H1 (cell line): ENCODE measurements around the gene HSF2. TPM values are rescaled to one million over a fixed set of nuclear protein-coding genes. Genes with fewer than 3 reads are reported as not detected.

Source experiments
- CTCF ChIA-PET: fragments of 300-600 bp; sonication (Branson Sonifier 250); formaldehyde crosslinking; loops from one replicate; lab custom pipeline; 2021; ENCODE audit not compliant: partially characterized antibody; lab: Charles Lee
- POLR2A ChIA-PET: fragments of 300-600 bp; sonication (Branson Sonifier 250); formaldehyde crosslinking; loops from one replicate; lab custom pipeline; 2021; ENCODE audit warnings: inconsistent platforms; ENCODE audit not compliant: partially characterized antibody; lab: Charles Lee
- DNase-seq, 2 experiments: peaks; one replicate each; pipeline versions ENCODE4 v3.0.0 to v3.0.0-alpha.2; 2010 to 2022; ENCODE audit warnings: low spot score in 2 of 2, low read depth in 1 of 2, mixed read lengths in 1 of 2
- FAIRE-seq: peaks from 2 replicates; lab custom pipeline; 2011; peaks lifted over from hg19 to GRCh38; lab: Jason Lieb, UNC
- H2AFZ ChIP-seq: 2 replicates; pipeline ENCODE4 v1.8.1; 2012; ENCODE audit warnings: low read length, inconsistent platforms
- H2AK5ac ChIP-seq: 2 replicates; pipeline ENCODE4 v1.6.1; 2013; ENCODE audit warnings: low read depth, low read length
- H2BK120ac ChIP-seq: replicated peaks from 2 replicates; pipeline ENCODE3; 2013; ENCODE audit warnings: low read depth, low read length, inconsistent platforms
- H2BK12ac ChIP-seq: 2 replicates; pipeline ENCODE4 v1.6.1; 2013; ENCODE audit warnings: low read depth, low read length
- H2BK15ac ChIP-seq: 2 replicates; pipeline ENCODE4 v1.6.1; 2013; ENCODE audit warnings: low read length
- H2BK20ac ChIP-seq: 2 replicates; pipeline ENCODE4 v1.6.1; 2013; ENCODE audit warnings: low read length
- H2BK5ac ChIP-seq: 2 replicates; pipeline ENCODE4 v1.6.1; 2013; ENCODE audit warnings: low read depth, low read length
- H3K14ac ChIP-seq: 2 replicates; pipeline ENCODE4 v1.6.1; 2013; ENCODE audit warnings: inconsistent platforms; ENCODE audit not compliant: insufficient read length
- H3K18ac ChIP-seq: 2 replicates; pipeline ENCODE4 v1.6.1; 2013; ENCODE audit warnings: low read length; ENCODE audit errors: extremely low read depth
- H3K23ac ChIP-seq: 2 replicates; pipeline ENCODE4 v1.6.1; 2013; ENCODE audit warnings: inconsistent platforms; ENCODE audit not compliant: insufficient read length
- H3K23me2 ChIP-seq: 2 replicates; pipeline ENCODE4 v1.6.1; 2013; ENCODE audit warnings: low read depth, low read length
- H3K27ac ChIP-seq: 2 replicates; pipeline ENCODE4 v1.6.1; 2011; ENCODE audit warnings: low read depth, low read length, inconsistent platforms
- H3K27me3 ChIP-seq, 4 experiments: replicated peaks in 1 of 4; 1 replicate in 1 of 4; 2 replicates in 3 of 4; pipeline versions ENCODE4 v1.6.1 to v1.8.1; 2011 to 2013; ENCODE audit warnings: low read length in 3 of 4, mild to moderate bottlenecking in 3 of 4, inconsistent platforms in 2 of 4, mixed read lengths in 2 of 4, moderate library complexity in 1 of 4; ENCODE audit not compliant: control insufficient read depth in 3 of 4, insufficient read depth in 3 of 4; ENCODE audit errors: extremely low read depth in 1 of 4
- H3K36me3 ChIP-seq, 4 experiments: 2 replicates each; pipeline versions ENCODE4 v1.6.1 to v1.8.1; 2011 to 2013; ENCODE audit warnings: mild to moderate bottlenecking in 4 of 4, low read length in 3 of 4, moderate library complexity in 2 of 4, control low read depth in 1 of 4, inconsistent platforms in 1 of 4; ENCODE audit not compliant: insufficient read depth in 4 of 4, control insufficient read depth in 2 of 4
- H3K4ac ChIP-seq: replicated peaks from 2 replicates; pipeline ENCODE3; 2013; ENCODE audit warnings: low read length, low read depth, mixed read lengths, inconsistent platforms; ENCODE audit not compliant: insufficient read length
- H3K4me1 ChIP-seq, 4 experiments: replicated peaks in 1 of 4; 1 replicate in 1 of 4; 2 replicates in 3 of 4; pipeline versions ENCODE4 v1.6.1 to v1.8.1; 2011 to 2013; ENCODE audit warnings: low read length in 3 of 4, inconsistent platforms in 2 of 4, mixed read lengths in 1 of 4; ENCODE audit not compliant: insufficient read depth in 4 of 4, control insufficient read depth in 3 of 4
- H3K4me2 ChIP-seq, 2 experiments: 2 replicates each; pipeline versions ENCODE4 v1.6.1 to v1.8.1; 2011 to 2013; ENCODE audit warnings: low read depth in 2 of 2, low read length in 2 of 2, control low read depth in 1 of 2, inconsistent platforms in 1 of 2, mild to moderate bottlenecking in 1 of 2; ENCODE audit not compliant: insufficient read depth in 1 of 2
- H3K4me3 ChIP-seq, 4 experiments: fragments of 200-600, 300-600 bp in 1 of 4; sonication (generic), shearing (Covaris generic), sonication (Bioruptor Twin) in 1 of 4; 2 replicates each; pipeline versions ENCODE4 v1.5.1 to v1.8.1; 2011 to 2016; ENCODE audit warnings: low read length in 4 of 4, low read depth in 3 of 4, control low read depth in 2 of 4, inconsistent platforms in 2 of 4, mild to moderate bottlenecking in 2 of 4, mixed read lengths in 1 of 4, moderate library complexity in 1 of 4; ENCODE audit not compliant: insufficient read depth in 2 of 4; ENCODE audit errors: extremely low read depth in 1 of 4
- H3K56ac ChIP-seq: replicated peaks from 2 replicates; pipeline ENCODE3; 2013; ENCODE audit warnings: low read depth, mild to moderate bottlenecking, mixed read lengths, low read length, inconsistent platforms; ENCODE audit not compliant: insufficient read length
- H3K79me1 ChIP-seq: 2 replicates; pipeline ENCODE4 v1.6.1; 2013; ENCODE audit warnings: low read depth, low read length, control low read depth
- H3K79me2 ChIP-seq, 2 experiments: 2 replicates each; pipeline versions ENCODE4 v1.6.1 to v1.8.1; 2012 to 2013; ENCODE audit warnings: low read length in 2 of 2, mild to moderate bottlenecking in 2 of 2, inconsistent platforms in 1 of 2; ENCODE audit not compliant: insufficient read depth in 2 of 2, control insufficient read depth in 1 of 2
- H3K9ac ChIP-seq, 4 experiments: replicated peaks in 1 of 4; 1 replicate in 1 of 4; 2 replicates in 3 of 4; pipeline versions ENCODE4 v1.6.1 to v1.8.1; 2011 to 2013; ENCODE audit warnings: low read depth in 3 of 4, low read length in 3 of 4, control low read depth in 2 of 4, mild to moderate bottlenecking in 2 of 4, moderate library complexity in 2 of 4, inconsistent platforms in 1 of 4; ENCODE audit errors: extremely low read depth in 1 of 4
- H3K9me3 ChIP-seq, 2 experiments: 2 replicates each; pipeline versions ENCODE4 v1.6.1 to v1.8.1; 2012 to 2013; ENCODE audit warnings: mild to moderate bottlenecking in 2 of 2, moderate library complexity in 2 of 2, control low read depth in 1 of 2, inconsistent platforms in 1 of 2, low read depth in 1 of 2, low read length in 1 of 2, mixed read lengths in 1 of 2; ENCODE audit not compliant: insufficient read depth in 2 of 2
- H4K20me1 ChIP-seq, 2 experiments: replicated peaks in 1 of 2; 2 replicates each; pipeline versions ENCODE3 to v1.8.1; 2011 to 2013; ENCODE audit warnings: inconsistent platforms in 2 of 2, low read length in 2 of 2, mild to moderate bottlenecking in 1 of 2; ENCODE audit not compliant: insufficient read depth in 2 of 2, control insufficient read depth in 1 of 2
- H4K5ac ChIP-seq: 2 replicates; pipeline ENCODE4 v1.6.1; 2013; ENCODE audit warnings: low read length, low read depth, mixed read lengths, inconsistent platforms; ENCODE audit not compliant: insufficient read length
- H4K8ac ChIP-seq: 2 replicates; pipeline ENCODE4 v1.8.0; 2013; ENCODE audit warnings: mild to moderate bottlenecking, moderate library complexity, low read length, inconsistent platforms; ENCODE audit not compliant: insufficient read depth; ENCODE audit errors: extremely low read depth
- H4K91ac ChIP-seq: replicated peaks from 2 replicates; pipeline ENCODE3; 2013; ENCODE audit warnings: low read length, mixed read lengths, inconsistent platforms; ENCODE audit not compliant: insufficient read length
- CHD2 ChIP-seq: IDR thresholded peaks from 2 replicates; pipeline ENCODE4 v1.6.1; 2012; ENCODE audit warnings: low read length, improper control_type of control experiment
- HDAC2 ChIP-seq, 2 experiments: fragments of 300-600 bp in 1 of 2; sonication (generic) in 1 of 2; IDR thresholded peaks; 2 replicates each; pipeline ENCODE4 v1.6.1; 2011 to 2012; ENCODE audit warnings: low read depth in 2 of 2, low read length in 2 of 2, mild to moderate bottlenecking in 2 of 2, moderate library complexity in 2 of 2, borderline replicate concordance in 1 of 2, inconsistent platforms in 1 of 2
- KDM4A ChIP-seq: IDR thresholded peaks from one replicate; pipeline ENCODE4 v1.7.1; 2012; ENCODE audit warnings: low read depth, mild to moderate bottlenecking, moderate library complexity, low read length, inconsistent platforms; ENCODE audit not compliant: severe bottlenecking
- NRF1 ChIP-seq: IDR thresholded peaks from 2 replicates; pipeline ENCODE4 v1.6.1; 2011; ENCODE audit warnings: mild to moderate bottlenecking, low read depth, low read length, improper control_type of control experiment
- POU5F1 ChIP-seq: IDR thresholded peaks from 2 replicates; pipeline ENCODE4 v1.6.1; 2011; ENCODE audit warnings: low read depth, mild to moderate bottlenecking, low read length, moderate library complexity
- RAD21 ChIP-seq, 2 experiments: IDR thresholded peaks in 1 of 2; conservative IDR thresholded peaks in 1 of 2; 2 replicates each; pipeline ENCODE4 v1.6.1; 2011; ENCODE audit warnings: low read depth in 2 of 2, low read length in 2 of 2, improper control_type of control experiment in 1 of 2, inconsistent platforms in 1 of 2, mild to moderate bottlenecking in 1 of 2, moderate library complexity in 1 of 2
- SP2 ChIP-seq: IDR thresholded peaks from 2 replicates; pipeline ENCODE4 v1.6.1; 2012; ENCODE audit warnings: mild to moderate bottlenecking, low read length, inconsistent platforms
- TCF12 ChIP-seq: IDR thresholded peaks from 2 replicates; pipeline ENCODE4 v1.6.1; 2011; ENCODE audit warnings: low read depth, mild to moderate bottlenecking, low read length
- TEAD4 ChIP-seq: IDR thresholded peaks from 2 replicates; pipeline ENCODE4 v1.6.1; 2012; ENCODE audit warnings: low read depth, low read length, inconsistent platforms, mixed read lengths
- WGBS, 2 experiments: shearing (Covaris generic) in 1 of 2; methylation state at CpG; one replicate each; pipeline versions ENCODE4 v1.1.6 to v1.1.7; 2013 to 2015; ENCODE audit warnings: low lambda C conversion rate in 2 of 2, mixed read lengths in 2 of 2, inconsistent platforms in 1 of 2, low coverage in 1 of 2, missing lambda C conversion rate in 1 of 2; ENCODE audit not compliant: insufficient replicate concordance in 2 of 2, insufficient coverage in 1 of 2, insufficient read length in 1 of 2; ENCODE audit errors: extremely low coverage in 1 of 2, missing lambda C conversion rate in 1 of 2; 5-methylcytosine and 5-hydroxymethylcytosine counted together
- polyA plus RNA-seq, 7 experiments: library from polyadenylated mRNA; depleted of rRNA in 3 of 7; stranded (reverse) in 5 of 7; unstranded in 2 of 7; fragments of >200 nt in 5 of 7; fragments of 200-250 nt in 2 of 7; gene quantifications; 1 replicate in 5 of 7; 2 replicates in 1 of 7; 4 replicates in 1 of 7; pipeline versions ENCODE4 v1.2.1 to v1.2.3, GENCODE V29; 2011 to 2013; ENCODE audit warnings: missing spikeins in 2 of 7, mixed read lengths in 2 of 7
- total RNA-seq: library from RNA; stranded (reverse); fragmentation: NEBNext Ultra II Directional; extraction: Animal tissue kit (Norgen Biotek cat#: 25700); gene quantifications from 2 replicates; pipeline ENCODE4 v1.2.1, GENCODE V29; 2021
- TF ChIP-seq, protein P1 (sequence below): IDR thresholded peaks from 2 replicates; pipeline ENCODE4 v1.6.1; 2012; ENCODE audit warnings: inconsistent platforms
- TF ChIP-seq, protein P2 (sequence below): IDR thresholded peaks from 2 replicates; pipeline ENCODE4 v1.6.1; 2012; ENCODE audit warnings: inconsistent platforms

The HSF2 gene
- total and polyA plus RNA-seq, 2 of the 8 experiments (the other 6 are each of a cell fraction or from before 2014, with no cell fraction given) = 16.3 to 18.3 TPM

DNA sequence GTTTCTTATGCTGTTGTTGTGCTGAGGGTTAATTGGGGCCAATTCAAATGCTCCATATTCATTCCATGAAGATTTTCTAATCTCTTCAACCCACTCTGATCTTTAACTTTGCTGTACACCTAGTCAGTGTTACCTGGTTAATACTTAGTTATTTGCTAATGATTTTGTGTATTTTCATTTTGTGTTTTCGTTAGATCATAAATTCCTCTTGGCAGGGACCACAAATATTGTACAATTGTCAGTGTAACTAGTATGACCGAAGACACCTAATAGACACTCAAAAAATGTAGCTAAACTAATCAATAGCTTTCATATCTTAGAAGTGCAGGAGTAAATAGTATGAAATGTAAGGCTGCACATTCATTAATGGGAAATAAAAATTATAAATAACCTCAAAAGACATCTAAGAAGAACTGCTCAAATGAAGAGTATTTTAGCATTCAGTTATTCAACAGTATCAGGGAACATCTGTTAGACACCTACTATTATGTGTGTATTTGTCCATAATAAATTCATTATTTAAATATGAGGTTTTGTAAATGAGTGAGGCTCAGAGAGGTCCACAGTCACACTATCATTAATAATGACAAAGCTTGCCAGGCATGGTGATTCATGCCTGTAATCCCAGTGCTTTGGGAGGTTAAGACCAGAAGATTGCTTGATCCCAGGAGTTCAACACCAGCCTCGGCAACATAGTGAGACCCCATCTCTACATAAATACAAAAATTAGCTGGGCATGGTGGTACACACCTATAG, 13.4 kb upstream of the HSF2 start:
- Histone ChIP-seq H2AFZ (no peak overlapping the region), H3K18ac (no peak overlapping the region), H4K20me1 (no peaks in the 10 kb centered on the region), H3K4me3 (no peak overlapping the region), H4K8ac (no peak overlapping the region), H2AK5ac (no peak overlapping the region), H3K4me2 (no peak overlapping the region), H2BK5ac (no peak overlapping the region), H3K56ac (no peak overlapping the region), H3K23ac (no peak overlapping the region), H4K91ac (no peak overlapping the region), H2BK15ac (no peak overlapping the region), H4K5ac (no peak overlapping the region), H3K36me3 (no peaks in the 10 kb centered on the region), H3K27ac (no peak overlapping the region), H2BK120ac (no peak overlapping the region), H3K79me2 (no peaks in the 10 kb centered on the region), H3K27me3 (peaks cover 7 to 40% (median 25%) of the 10 kb centered on the region in 4 experiments), H3K4me1 (no peaks in the 10 kb centered on the region), H3K9me3 (no peaks in the 10 kb centered on the region), H3K23me2 (no peaks in the 10 kb centered on the region), H3K4ac (no peak overlapping the region), H3K14ac (no peak overlapping the region), H2BK12ac (no peak overlapping the region), H3K9ac (no peak overlapping the region), H3K79me1 (no peaks in the 10 kb centered on the region), H2BK20ac (no peak overlapping the region)
- ChIA-PET CTCF (interaction anchor here (1.2 to 7.7 kb wide), 2 partner anchors 12 to 144 kb away, joined by 3 to 31 read pairs; no protein-coding TSS in a partner anchor), POLR2A (no interaction called here)
- no peak for DNase-seq
- WGBS, 2 experiments = 57% methylated on average over 3 of the region's 3 CpGs; no CpG with 5 or more reads in 1 of the 2 experiments
- FAIRE-seq = no peak
- TF ChIP-seq HDAC2 (IDR thresholded peaks at IDR 0.05; ENCODE audit: borderline replicate concordance in 1 of 2, low read depth in 2 of 2, low read length in 2 of 2) (no peak), KDM4A (no peak), CHD2 (no peak), TEAD4 (no peak), SP2 (no peak), RAD21 (IDR thresholded peaks at IDR 0.05 in 1 of 2, conservative IDR thresholded peaks at IDR 0.05 in 1 of 2; ENCODE audit: low read depth in 2 of 2, low read length in 2 of 2) (no peak), TCF12 (no peak), POU5F1 (no peak), NRF1 (no peak)
- TF ChIP-seq, protein P1, sequence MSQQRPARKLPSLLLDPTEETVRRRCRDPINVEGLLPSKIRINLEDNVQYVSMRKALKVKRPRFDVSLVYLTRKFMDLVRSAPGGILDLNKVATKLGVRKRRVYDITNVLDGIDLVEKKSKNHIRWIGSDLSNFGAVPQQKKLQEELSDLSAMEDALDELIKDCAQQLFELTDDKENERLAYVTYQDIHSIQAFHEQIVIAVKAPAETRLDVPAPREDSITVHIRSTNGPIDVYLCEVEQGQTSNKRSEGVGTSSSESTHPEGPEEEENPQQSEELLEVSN = no peak
- TF ChIP-seq, protein P2, sequence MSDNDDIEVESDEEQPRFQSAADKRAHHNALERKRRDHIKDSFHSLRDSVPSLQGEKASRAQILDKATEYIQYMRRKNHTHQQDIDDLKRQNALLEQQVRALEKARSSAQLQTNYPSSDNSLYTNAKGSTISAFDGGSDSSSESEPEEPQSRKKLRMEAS = no peak
